HepG2 (cell line): ENCODE results near the gene AHNAK. TPM values are rescaled to one million over a fixed set of nuclear protein-coding genes. Genes with fewer than 3 reads are reported as not detected.
A peak's percentile ranks its signal among the peaks of the same experiment; 100 is the strongest.

Source experiments
- BORCS8-MEF2B ChIP-seq: sonication (generic); formaldehyde crosslinking; IDR thresholded peaks from 2 replicates; pipeline ENCODE4 v1.8.0; 2022; ENCODE audit warnings: mild to moderate bottlenecking, missing genetic modification reagents
- KDM2A ChIP-seq: sonication (generic); formaldehyde crosslinking; IDR thresholded peaks from 2 replicates; pipeline ENCODE4 v1.4.0; 2020; ENCODE audit warnings: low read depth, missing genetic modification reagents, borderline replicate concordance
- MIER2 ChIP-seq: IDR thresholded peaks from 2 replicates; pipeline ENCODE4 v1.6.1; 2016; ENCODE audit warnings: missing biosample characterization, missing genetic modification reagents
- MXI1 ChIP-seq: IDR thresholded peaks from 3 replicates; pipeline ENCODE4 v1.6.1; 2012; ENCODE audit warnings: low read depth, low read length, inconsistent platforms, borderline replicate concordance
- NR2C2 ChIP-seq: sonication (generic); formaldehyde crosslinking; IDR thresholded peaks from 2 replicates; pipeline ENCODE4 v1.4.0; 2020; ENCODE audit warnings: missing genetic modification reagents, mild to moderate bottlenecking, moderate library complexity, borderline replicate concordance
- RELA ChIP-seq: sonication (generic); formaldehyde crosslinking; IDR thresholded peaks from 2 replicates; pipeline ENCODE4 v1.4.0; 2020; ENCODE audit warnings: missing genetic modification reagents
- ZNF788 ChIP-seq: sonication (generic); formaldehyde crosslinking; IDR thresholded peaks from 2 replicates; pipeline ENCODE4 v1.5.0; 2020; ENCODE audit warnings: mild to moderate bottlenecking, missing genetic modification reagents, borderline replicate concordance
- polyA plus RNA-seq, 8 experiments: library from polyadenylated mRNA; depleted of rRNA in 3 of 8; stranded (reverse) in 7 of 8; unstranded in 1 of 8; fragments of >200 nt; fragmentation: Illumina TruSeq in 4 of 8; extraction: Trizol in 4 of 8; gene quantifications; 2 replicates each; pipeline versions ENCODE4 v1.2.1 to v1.2.3, GENCODE V29; 2011 to 2016; ENCODE audit warnings: low read depth in 4 of 8, missing spikeins in 1 of 8, mixed read lengths in 1 of 8; ENCODE audit not compliant: insufficient read depth in 1 of 8
- total RNA-seq, 5 experiments: library from RNA; depleted of rRNA; stranded (reverse); fragments of >200 nt; fragmentation: Illumina TruSeq; extraction: Trizol; gene quantifications; 2 replicates each; pipeline ENCODE4 v1.2.3, GENCODE V29; 2016; ENCODE audit warnings: low read depth in 1 of 5
- TF ChIP-seq, protein P1 (sequence below), 2 experiments: sonication (generic) in 1 of 2; formaldehyde crosslinking in 1 of 2; IDR thresholded peaks; 2 replicates each; pipeline versions ENCODE4 v1.5.1 to v1.6.1; 2011 to 2020; ENCODE audit warnings: borderline replicate concordance in 1 of 2, low read depth in 1 of 2, low read length in 1 of 2, mild to moderate bottlenecking in 1 of 2, missing genetic modification reagents in 1 of 2, moderate library complexity in 1 of 2
- TF ChIP-seq, protein P2 (sequence below): IDR thresholded peaks from 2 replicates; pipeline ENCODE4 v1.6.1; 2018; ENCODE audit warnings: missing genetic modification reagents
- TF ChIP-seq, protein P3 (sequence below), 2 experiments: sonication (generic) in 1 of 2; formaldehyde crosslinking in 1 of 2; IDR thresholded peaks; 2 replicates each; pipeline versions ENCODE4 v1.6.1 to v1.9.0; 2014 to 2022; ENCODE audit warnings: antibody characterized with exemption in 1 of 2, borderline replicate concordance in 1 of 2, inconsistent platforms in 1 of 2, low read depth in 1 of 2, missing genetic modification reagents in 1 of 2
- TF ChIP-seq, protein P4 (sequence below): sonication (generic); formaldehyde crosslinking; IDR thresholded peaks from 2 replicates; pipeline ENCODE4 v1.8.0; 2023; ENCODE audit warnings: mild to moderate bottlenecking, missing genetic modification reagents
- TF ChIP-seq, protein P5 (sequence below): sonication (generic); formaldehyde crosslinking; IDR thresholded peaks from 2 replicates; pipeline ENCODE4 v1.4.0; 2020; ENCODE audit warnings: missing genetic modification reagents

AHNAK gene
- total and polyA plus RNA-seq, 2 of the 13 experiments (the other 11 are each of a cell fraction or from before 2014, with no cell fraction given), result 23.4 to 25.0 TPM

DNA sequence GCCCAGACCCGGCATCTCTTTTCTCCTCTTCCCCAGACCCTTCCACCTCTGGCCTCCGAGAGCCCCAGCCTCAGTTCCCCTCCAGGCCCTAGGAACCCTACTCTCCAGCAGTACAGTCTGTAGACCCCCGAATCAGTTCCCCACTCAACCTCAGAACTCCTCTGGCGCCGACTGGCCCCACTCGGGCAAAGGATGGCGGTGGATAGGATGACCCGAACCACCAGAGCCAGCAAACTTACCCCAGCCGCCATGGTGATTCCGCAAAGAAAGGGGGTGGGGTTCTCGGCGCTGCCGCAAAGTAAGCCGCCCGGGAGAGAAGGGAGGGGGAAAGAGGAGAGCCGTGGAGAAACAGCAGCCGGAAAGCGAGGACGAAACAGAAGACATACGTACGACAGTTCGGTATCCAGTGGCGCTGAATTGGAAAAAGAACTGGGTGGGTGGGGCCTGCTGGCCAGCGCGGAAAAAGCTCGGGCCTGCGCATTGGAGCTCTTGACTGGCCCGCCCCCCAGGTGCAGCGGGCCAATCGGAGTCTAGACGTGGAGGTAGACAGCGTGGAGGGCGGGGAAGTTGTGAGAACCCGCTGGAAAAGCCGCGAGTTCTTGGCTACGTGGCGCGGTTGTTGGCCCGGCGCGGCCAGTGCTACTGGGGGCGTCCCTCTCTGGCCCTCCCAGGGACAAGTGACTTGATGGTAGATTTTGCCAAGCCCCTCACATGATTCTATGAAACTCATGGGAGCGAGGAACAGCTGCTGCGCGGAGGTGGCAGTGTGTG lies 27.2 kb upstream of the AHNAK start, which contains the start of gene EEF1G (continued):
- TF ChIP-seq RELA (CRISPR knock-in tag) (0 out of 2 replicates have a peak, but pooled peaks have one; percentile 20), MIER2 (CRISPR knock-in tag) (no peak), MXI1 (peak; percentile 87; the same call in 1 of the 3 replicates), KDM2A (CRISPR knock-in tag) (peak; percentile 87), ZNF788 (CRISPR knock-in tag) (peak; percentile 77; the same call in 1 of the 2 replicates), NR2C2 (CRISPR knock-in tag) (peak; percentile 57; the same call in 1 of the 2 replicates), BORCS8-MEF2B (CRISPR knock-in tag) (0 out of 2 replicates have a peak, but pooled peaks have one; percentile 1)
- TF ChIP-seq, protein P1, sequence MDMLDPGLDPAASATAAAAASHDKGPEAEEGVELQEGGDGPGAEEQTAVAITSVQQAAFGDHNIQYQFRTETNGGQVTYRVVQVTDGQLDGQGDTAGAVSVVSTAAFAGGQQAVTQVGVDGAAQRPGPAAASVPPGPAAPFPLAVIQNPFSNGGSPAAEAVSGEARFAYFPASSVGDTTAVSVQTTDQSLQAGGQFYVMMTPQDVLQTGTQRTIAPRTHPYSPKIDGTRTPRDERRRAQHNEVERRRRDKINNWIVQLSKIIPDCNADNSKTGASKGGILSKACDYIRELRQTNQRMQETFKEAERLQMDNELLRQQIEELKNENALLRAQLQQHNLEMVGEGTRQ (IDR thresholded peaks at IDR 0.05; ENCODE audit: low read depth, low read length), result no peak
- TF ChIP-seq, protein P1 (CRISPR knock-in tag; IDR thresholded peaks at IDR 0.05; ENCODE audit: borderline replicate concordance), result no peak
- TF ChIP-seq, protein P2, sequence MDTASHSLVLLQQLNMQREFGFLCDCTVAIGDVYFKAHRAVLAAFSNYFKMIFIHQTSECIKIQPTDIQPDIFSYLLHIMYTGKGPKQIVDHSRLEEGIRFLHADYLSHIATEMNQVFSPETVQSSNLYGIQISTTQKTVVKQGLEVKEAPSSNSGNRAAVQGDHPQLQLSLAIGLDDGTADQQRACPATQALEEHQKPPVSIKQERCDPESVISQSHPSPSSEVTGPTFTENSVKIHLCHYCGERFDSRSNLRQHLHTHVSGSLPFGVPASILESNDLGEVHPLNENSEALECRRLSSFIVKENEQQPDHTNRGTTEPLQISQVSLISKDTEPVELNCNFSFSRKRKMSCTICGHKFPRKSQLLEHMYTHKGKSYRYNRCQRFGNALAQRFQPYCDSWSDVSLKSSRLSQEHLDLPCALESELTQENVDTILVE, result peak; percentile 42; the same call in 1 of the 2 replicates
- TF ChIP-seq, protein P3, sequence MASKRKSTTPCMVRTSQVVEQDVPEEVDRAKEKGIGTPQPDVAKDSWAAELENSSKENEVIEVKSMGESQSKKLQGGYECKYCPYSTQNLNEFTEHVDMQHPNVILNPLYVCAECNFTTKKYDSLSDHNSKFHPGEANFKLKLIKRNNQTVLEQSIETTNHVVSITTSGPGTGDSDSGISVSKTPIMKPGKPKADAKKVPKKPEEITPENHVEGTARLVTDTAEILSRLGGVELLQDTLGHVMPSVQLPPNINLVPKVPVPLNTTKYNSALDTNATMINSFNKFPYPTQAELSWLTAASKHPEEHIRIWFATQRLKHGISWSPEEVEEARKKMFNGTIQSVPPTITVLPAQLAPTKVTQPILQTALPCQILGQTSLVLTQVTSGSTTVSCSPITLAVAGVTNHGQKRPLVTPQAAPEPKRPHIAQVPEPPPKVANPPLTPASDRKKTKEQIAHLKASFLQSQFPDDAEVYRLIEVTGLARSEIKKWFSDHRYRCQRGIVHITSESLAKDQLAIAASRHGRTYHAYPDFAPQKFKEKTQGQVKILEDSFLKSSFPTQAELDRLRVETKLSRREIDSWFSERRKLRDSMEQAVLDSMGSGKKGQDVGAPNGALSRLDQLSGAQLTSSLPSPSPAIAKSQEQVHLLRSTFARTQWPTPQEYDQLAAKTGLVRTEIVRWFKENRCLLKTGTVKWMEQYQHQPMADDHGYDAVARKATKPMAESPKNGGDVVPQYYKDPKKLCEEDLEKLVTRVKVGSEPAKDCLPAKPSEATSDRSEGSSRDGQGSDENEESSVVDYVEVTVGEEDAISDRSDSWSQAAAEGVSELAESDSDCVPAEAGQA (IDR thresholded peaks at IDR 0.05; ENCODE audit: low read depth), result no peak
- TF ChIP-seq, protein P3 (CRISPR knock-in tag; IDR thresholded peaks at IDR 0.05; ENCODE audit: borderline replicate concordance), result 0 out of 2 replicates have a peak, but pooled peaks have one; percentile 61
- TF ChIP-seq, protein P4, sequence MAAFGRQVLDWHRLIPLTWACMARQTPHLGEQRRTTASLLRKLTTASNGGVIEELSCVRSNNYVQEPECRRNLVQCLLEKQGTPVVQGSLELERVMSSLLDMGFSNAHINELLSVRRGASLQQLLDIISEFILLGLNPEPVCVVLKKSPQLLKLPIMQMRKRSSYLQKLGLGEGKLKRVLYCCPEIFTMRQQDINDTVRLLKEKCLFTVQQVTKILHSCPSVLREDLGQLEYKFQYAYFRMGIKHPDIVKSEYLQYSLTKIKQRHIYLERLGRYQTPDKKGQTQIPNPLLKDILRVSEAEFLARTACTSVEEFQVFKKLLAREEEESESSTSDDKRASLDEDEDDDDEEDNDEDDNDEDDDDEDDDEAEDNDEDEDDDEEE (CRISPR knock-in tag), result peak; percentile 11; the same call in 1 of the 2 replicates
- TF ChIP-seq, protein P5, sequence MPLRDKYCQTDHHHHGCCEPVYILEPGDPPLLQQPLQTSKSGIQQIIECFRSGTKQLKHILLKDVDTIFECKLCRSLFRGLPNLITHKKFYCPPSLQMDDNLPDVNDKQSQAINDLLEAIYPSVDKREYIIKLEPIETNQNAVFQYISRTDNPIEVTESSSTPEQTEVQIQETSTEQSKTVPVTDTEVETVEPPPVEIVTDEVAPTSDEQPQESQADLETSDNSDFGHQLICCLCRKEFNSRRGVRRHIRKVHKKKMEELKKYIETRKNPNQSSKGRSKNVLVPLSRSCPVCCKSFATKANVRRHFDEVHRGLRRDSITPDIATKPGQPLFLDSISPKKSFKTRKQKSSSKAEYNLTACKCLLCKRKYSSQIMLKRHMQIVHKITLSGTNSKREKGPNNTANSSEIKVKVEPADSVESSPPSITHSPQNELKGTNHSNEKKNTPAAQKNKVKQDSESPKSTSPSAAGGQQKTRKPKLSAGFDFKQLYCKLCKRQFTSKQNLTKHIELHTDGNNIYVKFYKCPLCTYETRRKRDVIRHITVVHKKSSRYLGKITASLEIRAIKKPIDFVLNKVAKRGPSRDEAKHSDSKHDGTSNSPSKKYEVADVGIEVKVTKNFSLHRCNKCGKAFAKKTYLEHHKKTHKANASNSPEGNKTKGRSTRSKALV (CRISPR knock-in tag), result peak; percentile 35; the same call in 1 of the 2 replicates
